Caco-2 (cell line): ENCODE measurements around the gene ADGRG1. TPM values are rescaled to one million over a fixed set of nuclear protein-coding genes. Genes with fewer than 3 reads are reported as not detected.

Experiments
- BruUV-seq: library from RNA; stranded (reverse); fragments of 400-500 nt; replicated peaks from 2 replicates; lab custom pipeline; 2021; lab: Mats Ljungman, UMichigan
- CTCF ChIA-PET: fragments of 300-600 bp; sonication (Branson Sonifier 250); formaldehyde crosslinking; loops from one replicate; lab custom pipeline; 2022; ENCODE audit warnings: antibody characterized with exemption; lab: Charles Lee
- POLR2A ChIA-PET: fragments of 300-600 bp; sonication (Branson Sonifier 250); formaldehyde crosslinking; loops from one replicate; lab custom pipeline; 2022; ENCODE audit warnings: antibody characterized with exemption; lab: Charles Lee
- DNase-seq, 2 experiments: peaks; one replicate each; pipeline versions ENCODE4 v3.0.0 to v3.0.0-alpha.2; 2020 to 2022
- H3K27me3 ChIP-seq: replicated peaks from 2 replicates; pipeline ENCODE4 v1.6.0; 2011; ENCODE audit warnings: low read length; ENCODE audit not compliant: control insufficient read depth, insufficient read depth
- H3K36me3 ChIP-seq: 2 replicates; pipeline ENCODE4 v1.5.1; 2011; ENCODE audit warnings: low read length; ENCODE audit not compliant: control insufficient read depth, insufficient read depth
- H3K4me1 ChIP-seq: fragments of 250-450 bp; sonication (Bioruptor Pico); 2 replicates; pipeline ENCODE4 v1.5.1; 2020; ENCODE audit warnings: mild to moderate bottlenecking
- H3K4me3 ChIP-seq: 2 replicates; pipeline ENCODE4 v1.5.1; 2011; ENCODE audit warnings: low read depth, mild to moderate bottlenecking, control low read depth, low read length
- H3K9me3 ChIP-seq: fragments of 250-450 bp; sonication (Bioruptor Pico); 2 replicates; pipeline ENCODE4 v1.5.1; 2020; ENCODE audit warnings: mild to moderate bottlenecking, moderate library complexity
- H3K27ac Mint-ChIP-seq: one replicate; pipeline ENCODE4 v1.8.0; 2022; ENCODE audit warnings: mixed read lengths; ENCODE audit not compliant: unreplicated experiment
- H3K27me3 Mint-ChIP-seq: one replicate; pipeline ENCODE4 v1.8.0; 2022; ENCODE audit warnings: mixed read lengths; ENCODE audit not compliant: insufficient read depth, unreplicated experiment
- H3K36me3 Mint-ChIP-seq: one replicate; pipeline ENCODE4 v1.8.0; 2022; ENCODE audit warnings: mild to moderate bottlenecking, mixed read lengths; ENCODE audit not compliant: insufficient read depth, unreplicated experiment
- H3K4me1 Mint-ChIP-seq: one replicate; pipeline ENCODE4 v1.8.0; 2022; ENCODE audit warnings: low read depth, mixed read lengths; ENCODE audit not compliant: unreplicated experiment
- H3K4me3 Mint-ChIP-seq: one replicate; pipeline ENCODE4 v1.8.0; 2022; ENCODE audit warnings: mild to moderate bottlenecking, moderate library complexity, mixed read lengths; ENCODE audit not compliant: unreplicated experiment
- H3K9me3 Mint-ChIP-seq: one replicate; pipeline ENCODE4 v1.8.0; 2022; ENCODE audit warnings: mixed read lengths; ENCODE audit not compliant: unreplicated experiment
- intact Hi-C: fragments of 100-400 bp; cut with micrococcal nuclease; formaldehyde crosslinking; loops from one replicate; pipeline ENCODE4 v1.10.0; 2022; ENCODE audit not compliant: unreplicated experiment
- total RNA-seq: library from RNA; stranded (reverse); gene quantifications from 2 replicates; pipeline ENCODE4 v1.2.3, GENCODE V29; 2022
- TF ChIP-seq, protein P1 (sequence below), 2 experiments: fragments of 200-600 bp in 1 of 2; IDR thresholded peaks; 1 replicate in 1 of 2; 2 replicates in 1 of 2; pipeline versions ENCODE4 v1.5.1 to v1.8.0; 2011 to 2022; ENCODE audit warnings: antibody characterized with exemption in 1 of 2, control low read depth in 1 of 2, inconsistent platforms in 1 of 2, low read depth in 1 of 2, low read length in 1 of 2, mild to moderate bottlenecking in 1 of 2, moderate library complexity in 1 of 2; ENCODE audit not compliant: insufficient read depth in 1 of 2, severe bottlenecking in 1 of 2, unreplicated experiment in 1 of 2

The ADGRG1 gene
- total RNA-seq, 1 experiment from 2014 or later, result 195 TPM

GRCh38 chr16:57680842-57681375, 52.5 kb downstream of the ADGRG1 start:
- Histone ChIP-seq H3K36me3 (no peaks in the 10 kb centered on the region), H3K4me3 (no peak overlapping the region), H3K4me1 (peaks cover 11% of the 10 kb centered on the region), H3K9me3 (no peaks in the 10 kb centered on the region), H3K27me3 (no peaks in the 10 kb centered on the region)
- Mint-ChIP-seq H3K9me3 (no peaks in the 10 kb centered on the region), H3K27ac (no peak overlapping the region), H3K36me3 (no peaks in the 10 kb centered on the region), H3K4me3 (no peak overlapping the region), H3K4me1 (peaks cover 17% of the 10 kb centered on the region), H3K27me3 (no peaks in the 10 kb centered on the region)
- POLR2A ChIA-PET, result no interaction called here
- DNase-seq, result no peak
- TF ChIP-seq, protein P1, sequence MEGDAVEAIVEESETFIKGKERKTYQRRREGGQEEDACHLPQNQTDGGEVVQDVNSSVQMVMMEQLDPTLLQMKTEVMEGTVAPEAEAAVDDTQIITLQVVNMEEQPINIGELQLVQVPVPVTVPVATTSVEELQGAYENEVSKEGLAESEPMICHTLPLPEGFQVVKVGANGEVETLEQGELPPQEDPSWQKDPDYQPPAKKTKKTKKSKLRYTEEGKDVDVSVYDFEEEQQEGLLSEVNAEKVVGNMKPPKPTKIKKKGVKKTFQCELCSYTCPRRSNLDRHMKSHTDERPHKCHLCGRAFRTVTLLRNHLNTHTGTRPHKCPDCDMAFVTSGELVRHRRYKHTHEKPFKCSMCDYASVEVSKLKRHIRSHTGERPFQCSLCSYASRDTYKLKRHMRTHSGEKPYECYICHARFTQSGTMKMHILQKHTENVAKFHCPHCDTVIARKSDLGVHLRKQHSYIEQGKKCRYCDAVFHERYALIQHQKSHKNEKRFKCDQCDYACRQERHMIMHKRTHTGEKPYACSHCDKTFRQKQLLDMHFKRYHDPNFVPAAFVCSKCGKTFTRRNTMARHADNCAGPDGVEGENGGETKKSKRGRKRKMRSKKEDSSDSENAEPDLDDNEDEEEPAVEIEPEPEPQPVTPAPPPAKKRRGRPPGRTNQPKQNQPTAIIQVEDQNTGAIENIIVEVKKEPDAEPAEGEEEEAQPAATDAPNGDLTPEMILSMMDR (IDR thresholded peaks at IDR 0.05; ENCODE audit: insufficient read depth in 1 of 2, low read depth in 1 of 2, low read length in 1 of 2, severe bottlenecking in 1 of 2, unreplicated experiment in 1 of 2), result peak in 1 of 2 experiments; percentile 18
- BruUV-seq, result no TSS peak
- CTCF ChIA-PET, result interaction anchor here (1.0 kb wide), 1 partner anchor 55 kb away, joined by 4 read pairs; the partner anchor contains the start of gene KATNB1
- intact Hi-C loops, result loop anchor here (1.0 kb wide), 1 partner anchor 39 kb away; no protein-coding TSS in a partner anchor

DNA sequence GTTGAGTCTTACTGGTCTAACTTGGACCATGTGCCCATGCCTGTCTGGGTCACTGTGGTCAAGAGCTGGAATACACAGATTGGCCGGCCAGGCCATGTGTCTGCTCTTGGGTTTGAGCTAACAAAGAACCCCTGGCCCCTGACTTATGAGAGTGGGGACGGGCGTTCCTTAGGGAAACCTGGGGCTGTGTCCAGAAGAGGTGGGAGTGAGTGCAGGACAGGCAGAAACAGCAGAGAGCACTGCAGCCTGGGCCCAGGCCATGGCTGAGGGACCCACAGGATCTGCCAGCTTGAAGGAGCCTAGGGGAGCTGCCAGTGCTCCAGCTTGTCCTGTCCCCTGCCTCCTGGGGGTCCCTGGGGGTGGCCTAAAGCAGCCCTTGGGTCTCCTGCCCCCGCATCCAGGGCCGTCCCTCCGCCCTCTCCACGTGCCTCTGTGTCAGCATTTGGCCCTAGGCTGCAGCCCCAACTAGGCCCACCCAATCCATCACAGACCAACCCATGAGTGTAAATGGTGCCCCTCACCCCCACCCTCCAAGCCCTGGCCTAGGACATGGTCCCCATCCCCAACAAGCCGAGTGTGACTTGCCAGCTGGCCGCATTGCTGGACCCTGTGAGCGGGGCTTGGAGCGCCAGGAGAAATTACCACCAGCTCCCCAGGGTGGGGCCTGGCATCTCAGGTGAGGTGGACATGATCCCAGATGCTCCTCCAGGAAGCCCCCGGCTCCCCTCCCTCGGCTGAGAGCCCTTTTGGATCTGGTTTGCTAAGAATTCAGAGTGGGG, 53.7 kb downstream of the ADGRG1 start:
- DNase-seq, result no peak
- no peak overlapping the region for H3K4me3 Mint-ChIP-seq
- POLR2A ChIA-PET, result no interaction called here
- TF ChIP-seq, protein P1 (IDR thresholded peaks at IDR 0.05; ENCODE audit: insufficient read depth in 1 of 2, low read depth in 1 of 2, low read length in 1 of 2, severe bottlenecking in 1 of 2, unreplicated experiment in 1 of 2), result no peak
- no TSS peak for BruUV-seq
- Histone ChIP-seq H3K36me3 (no peaks in the 10 kb centered on the region), H3K4me1 (no peaks in the 10 kb centered on the region), H3K27me3 (no peaks in the 10 kb centered on the region), H3K9me3 (no peaks in the 10 kb centered on the region), H3K4me3 (no peak overlapping the region)
- no peaks in the 10 kb centered on the region for H3K27me3 Mint-ChIP-seq
- H3K27ac Mint-ChIP-seq, result no peak overlapping the region
- H3K4me1 Mint-ChIP-seq, result peaks cover 6% of the 10 kb centered on the region
- intact Hi-C loops, result loop anchor here (1.0 kb wide), 1 partner anchor 38 kb away; no protein-coding TSS in a partner anchor
- H3K36me3 Mint-ChIP-seq, result no peaks in the 10 kb centered on the region
- no peaks in the 10 kb centered on the region for H3K9me3 Mint-ChIP-seq
- CTCF ChIA-PET, result interaction anchor here (0.5 to 0.7 kb wide), 2 partner anchors 40 to 96 kb away, joined by 7 read pairs; no protein-coding TSS in a partner anchor

GRCh38 chr16:57682809-57683635, 54.6 kb downstream of the ADGRG1 start:
- DNase-seq, result no peak
- Histone ChIP-seq H3K36me3 (no peaks in the 10 kb centered on the region), H3K27me3 (no peaks in the 10 kb centered on the region), H3K4me1 (no peaks in the 10 kb centered on the region), H3K4me3 (no peak overlapping the region), H3K9me3 (no peaks in the 10 kb centered on the region; the same call in 1 of the 2 replicates)
- Mint-ChIP-seq H3K4me1 (no peaks in the 10 kb centered on the region), H3K36me3 (no peaks in the 10 kb centered on the region), H3K9me3 (no peaks in the 10 kb centered on the region), H3K27ac (no peak overlapping the region), H3K4me3 (no peak overlapping the region), H3K27me3 (no peaks in the 10 kb centered on the region)
- ChIA-PET POLR2A (interaction anchor here (0.6 kb wide), 1 partner anchor 26 kb away, joined by 4 read pairs; no protein-coding TSS in a partner anchor), CTCF (interaction anchor here (0.7 to 1.0 kb wide), 2 partner anchors 8 to 41 kb away, joined by 3 to 7 read pairs; no protein-coding TSS in a partner anchor)
- TF ChIP-seq, protein P1 (IDR thresholded peaks at IDR 0.05; ENCODE audit: insufficient read depth in 1 of 2, low read depth in 1 of 2, low read length in 1 of 2, severe bottlenecking in 1 of 2, unreplicated experiment in 1 of 2), result no peak
- no TSS peak for BruUV-seq
- intact Hi-C loops, result no loop called here
